ENCODE data around the gene CHKA. TPM values are rescaled to one million over a fixed set of nuclear protein-coding genes. Genes with fewer than 3 reads are reported as not detected.
A peak's percentile ranks its signal among the peaks of the same experiment; 100 is the strongest.

The CHKA gene
- total RNA-seq, 1 donor from 2014 or later: 60.4 TPM

- DNase-seq (ENCODE audit: low spot score, unreplicated experiment): no peak
- TF ChIP-seq CTCF (IDR thresholded peaks at IDR 0.05; ENCODE audit: unreplicated experiment): no peak
- H3K9me3 Mint-ChIP-seq (ENCODE audit: low read depth): peaks cover 4% of the 10 kb centered on the region
- no peak overlapping the region for H3K27ac Mint-ChIP-seq
- H3K27me3 Mint-ChIP-seq: peaks cover 16% of the 10 kb centered on the region
- peaks cover 7% of the 10 kb centered on the region for H3K4me1 Mint-ChIP-seq (ENCODE audit: low read depth)
- no peaks in the 10 kb centered on the region for H3K36me3 Mint-ChIP-seq (ENCODE audit: insufficient read depth)
- no peak overlapping the region for H3K4me3 Mint-ChIP-seq (ENCODE audit: low read depth)
Observed at GRCh38 chr11:68007498-68008380, 113.4 kb downstream of the CHKA start.

GRCh38 chr11:68006606-68007166, 114.5 kb downstream of the CHKA start:
- H3K4me1 Mint-ChIP-seq (ENCODE audit: low read depth): peaks cover 9% of the 10 kb centered on the region
- peaks cover 24% of the 10 kb centered on the region for H3K27me3 Mint-ChIP-seq
- no peak overlapping the region for H3K4me3 Mint-ChIP-seq (ENCODE audit: low read depth)
- no peak for DNase-seq (ENCODE audit: low spot score, unreplicated experiment)
- no peaks in the 10 kb centered on the region for H3K36me3 Mint-ChIP-seq (ENCODE audit: insufficient read depth)
- no peak for TF ChIP-seq CTCF (IDR thresholded peaks at IDR 0.05; ENCODE audit: unreplicated experiment)
- peaks cover 4% of the 10 kb centered on the region for H3K9me3 Mint-ChIP-seq (ENCODE audit: low read depth)
- no peak overlapping the region for H3K27ac Mint-ChIP-seq

GRCh38 chr11:68004551-68005335, 116.4 kb downstream of the CHKA start:
- H3K4me1 Mint-ChIP-seq (ENCODE audit: low read depth): peaks cover 7% of the 10 kb centered on the region
- H3K27ac Mint-ChIP-seq: no peak overlapping the region
- peaks cover 24% of the 10 kb centered on the region for H3K27me3 Mint-ChIP-seq
- peaks cover 4% of the 10 kb centered on the region for H3K9me3 Mint-ChIP-seq (ENCODE audit: low read depth)
- peak overlapping the region; percentile 56 for H3K4me3 Mint-ChIP-seq (ENCODE audit: low read depth)
- no peak for DNase-seq (ENCODE audit: low spot score, unreplicated experiment)
- no peaks in the 10 kb centered on the region for H3K36me3 Mint-ChIP-seq (ENCODE audit: insufficient read depth)
- TF ChIP-seq CTCF (IDR thresholded peaks at IDR 0.05; ENCODE audit: unreplicated experiment): no peak

- peaks cover 3% of the 10 kb centered on the region for H3K4me1 Mint-ChIP-seq (ENCODE audit: low read depth)
- peak within 1 kb of the TSS; percentile 64 for H3K4me3 Mint-ChIP-seq (ENCODE audit: low read depth)
- no peak for TF ChIP-seq CTCF (IDR thresholded peaks at IDR 0.05; ENCODE audit: unreplicated experiment)
- peak within 1 kb of the TSS; percentile 58 for H3K27ac Mint-ChIP-seq
- H3K9me3 Mint-ChIP-seq (ENCODE audit: low read depth): no peaks in the 10 kb centered on the region
- peak; percentile 39 for DNase-seq (ENCODE audit: low spot score, unreplicated experiment)
- H3K27me3 Mint-ChIP-seq: peaks cover 19% of the 10 kb centered on the region
- no peaks in the 10 kb centered on the region for H3K36me3 Mint-ChIP-seq (ENCODE audit: insufficient read depth)
Observed at GRCh38 chr11:68003846-68004550, 117.2 kb downstream of the CHKA start, which contains the start of gene UNC93B1. UNC93B1 (minus strand) TSS chr11:68004097; CDS start chr11:68004043, 54 bp downstream.
